H1 (cell line): ENCODE data around the gene CGNL1. TPM values are rescaled to one million over a fixed set of nuclear protein-coding genes. Genes with fewer than 3 reads are reported as not detected.

Experiments
- CTCF ChIA-PET: fragments of 300-600 bp; sonication (Branson Sonifier 250); formaldehyde crosslinking; loops from one replicate; lab custom pipeline; 2021; ENCODE audit not compliant: partially characterized antibody; lab: Charles Lee
- POLR2A ChIA-PET: fragments of 300-600 bp; sonication (Branson Sonifier 250); formaldehyde crosslinking; loops from one replicate; lab custom pipeline; 2021; ENCODE audit warnings: inconsistent platforms; ENCODE audit not compliant: partially characterized antibody; lab: Charles Lee
- DNase-seq, 2 experiments: peaks; one replicate each; pipeline versions ENCODE4 v3.0.0 to v3.0.0-alpha.2; 2010 to 2022; ENCODE audit warnings: low spot score in 2 of 2, low read depth in 1 of 2, mixed read lengths in 1 of 2
- FAIRE-seq: peaks from 2 replicates; lab custom pipeline; 2011; peaks lifted over from hg19 to GRCh38; lab: Jason Lieb, UNC
- H2AFZ ChIP-seq: 2 replicates; pipeline ENCODE4 v1.8.1; 2012; ENCODE audit warnings: low read length, inconsistent platforms
- H2AK5ac ChIP-seq: 2 replicates; pipeline ENCODE4 v1.6.1; 2013; ENCODE audit warnings: low read depth, low read length
- H2BK120ac ChIP-seq: replicated peaks from 2 replicates; pipeline ENCODE3; 2013; ENCODE audit warnings: low read depth, low read length, inconsistent platforms
- H2BK12ac ChIP-seq: 2 replicates; pipeline ENCODE4 v1.6.1; 2013; ENCODE audit warnings: low read depth, low read length
- H2BK15ac ChIP-seq: 2 replicates; pipeline ENCODE4 v1.6.1; 2013; ENCODE audit warnings: low read length
- H2BK20ac ChIP-seq: 2 replicates; pipeline ENCODE4 v1.6.1; 2013; ENCODE audit warnings: low read length
- H2BK5ac ChIP-seq: 2 replicates; pipeline ENCODE4 v1.6.1; 2013; ENCODE audit warnings: low read depth, low read length
- H3K14ac ChIP-seq: 2 replicates; pipeline ENCODE4 v1.6.1; 2013; ENCODE audit warnings: inconsistent platforms; ENCODE audit not compliant: insufficient read length
- H3K18ac ChIP-seq: 2 replicates; pipeline ENCODE4 v1.6.1; 2013; ENCODE audit warnings: low read length; ENCODE audit errors: extremely low read depth
- H3K23ac ChIP-seq: 2 replicates; pipeline ENCODE4 v1.6.1; 2013; ENCODE audit warnings: inconsistent platforms; ENCODE audit not compliant: insufficient read length
- H3K23me2 ChIP-seq: 2 replicates; pipeline ENCODE4 v1.6.1; 2013; ENCODE audit warnings: low read depth, low read length
- H3K27ac ChIP-seq: 2 replicates; pipeline ENCODE4 v1.6.1; 2011; ENCODE audit warnings: low read depth, low read length, inconsistent platforms
- H3K27me3 ChIP-seq, 4 experiments: replicated peaks in 1 of 4; 1 replicate in 1 of 4; 2 replicates in 3 of 4; pipeline versions ENCODE4 v1.6.1 to v1.8.1; 2011 to 2013; ENCODE audit warnings: low read length in 3 of 4, mild to moderate bottlenecking in 3 of 4, inconsistent platforms in 2 of 4, mixed read lengths in 2 of 4, moderate library complexity in 1 of 4; ENCODE audit not compliant: control insufficient read depth in 3 of 4, insufficient read depth in 3 of 4; ENCODE audit errors: extremely low read depth in 1 of 4
- H3K36me3 ChIP-seq, 4 experiments: 2 replicates each; pipeline versions ENCODE4 v1.6.1 to v1.8.1; 2011 to 2013; ENCODE audit warnings: mild to moderate bottlenecking in 4 of 4, low read length in 3 of 4, moderate library complexity in 2 of 4, control low read depth in 1 of 4, inconsistent platforms in 1 of 4; ENCODE audit not compliant: insufficient read depth in 4 of 4, control insufficient read depth in 2 of 4
- H3K4ac ChIP-seq: replicated peaks from 2 replicates; pipeline ENCODE3; 2013; ENCODE audit warnings: low read length, low read depth, mixed read lengths, inconsistent platforms; ENCODE audit not compliant: insufficient read length
- H3K4me1 ChIP-seq, 4 experiments: replicated peaks in 1 of 4; 1 replicate in 1 of 4; 2 replicates in 3 of 4; pipeline versions ENCODE4 v1.6.1 to v1.8.1; 2011 to 2013; ENCODE audit warnings: low read length in 3 of 4, inconsistent platforms in 2 of 4, mixed read lengths in 1 of 4; ENCODE audit not compliant: insufficient read depth in 4 of 4, control insufficient read depth in 3 of 4
- H3K4me2 ChIP-seq, 2 experiments: 2 replicates each; pipeline versions ENCODE4 v1.6.1 to v1.8.1; 2011 to 2013; ENCODE audit warnings: low read depth in 2 of 2, low read length in 2 of 2, control low read depth in 1 of 2, inconsistent platforms in 1 of 2, mild to moderate bottlenecking in 1 of 2; ENCODE audit not compliant: insufficient read depth in 1 of 2
- H3K4me3 ChIP-seq, 4 experiments: fragments of 200-600, 300-600 bp in 1 of 4; sonication (generic), shearing (Covaris generic), sonication (Bioruptor Twin) in 1 of 4; 2 replicates each; pipeline versions ENCODE4 v1.5.1 to v1.8.1; 2011 to 2016; ENCODE audit warnings: low read length in 4 of 4, low read depth in 3 of 4, control low read depth in 2 of 4, inconsistent platforms in 2 of 4, mild to moderate bottlenecking in 2 of 4, mixed read lengths in 1 of 4, moderate library complexity in 1 of 4; ENCODE audit not compliant: insufficient read depth in 2 of 4; ENCODE audit errors: extremely low read depth in 1 of 4
- H3K56ac ChIP-seq: replicated peaks from 2 replicates; pipeline ENCODE3; 2013; ENCODE audit warnings: low read depth, mild to moderate bottlenecking, mixed read lengths, low read length, inconsistent platforms; ENCODE audit not compliant: insufficient read length
- H3K79me1 ChIP-seq: 2 replicates; pipeline ENCODE4 v1.6.1; 2013; ENCODE audit warnings: low read depth, low read length, control low read depth
- H3K79me2 ChIP-seq, 2 experiments: 2 replicates each; pipeline versions ENCODE4 v1.6.1 to v1.8.1; 2012 to 2013; ENCODE audit warnings: low read length in 2 of 2, mild to moderate bottlenecking in 2 of 2, inconsistent platforms in 1 of 2; ENCODE audit not compliant: insufficient read depth in 2 of 2, control insufficient read depth in 1 of 2
- H3K9ac ChIP-seq, 4 experiments: replicated peaks in 1 of 4; 1 replicate in 1 of 4; 2 replicates in 3 of 4; pipeline versions ENCODE4 v1.6.1 to v1.8.1; 2011 to 2013; ENCODE audit warnings: low read depth in 3 of 4, low read length in 3 of 4, control low read depth in 2 of 4, mild to moderate bottlenecking in 2 of 4, moderate library complexity in 2 of 4, inconsistent platforms in 1 of 4; ENCODE audit errors: extremely low read depth in 1 of 4
- H3K9me3 ChIP-seq, 2 experiments: 2 replicates each; pipeline versions ENCODE4 v1.6.1 to v1.8.1; 2012 to 2013; ENCODE audit warnings: mild to moderate bottlenecking in 2 of 2, moderate library complexity in 2 of 2, control low read depth in 1 of 2, inconsistent platforms in 1 of 2, low read depth in 1 of 2, low read length in 1 of 2, mixed read lengths in 1 of 2; ENCODE audit not compliant: insufficient read depth in 2 of 2
- H4K20me1 ChIP-seq, 2 experiments: replicated peaks in 1 of 2; 2 replicates each; pipeline versions ENCODE3 to v1.8.1; 2011 to 2013; ENCODE audit warnings: inconsistent platforms in 2 of 2, low read length in 2 of 2, mild to moderate bottlenecking in 1 of 2; ENCODE audit not compliant: insufficient read depth in 2 of 2, control insufficient read depth in 1 of 2
- H4K5ac ChIP-seq: 2 replicates; pipeline ENCODE4 v1.6.1; 2013; ENCODE audit warnings: low read length, low read depth, mixed read lengths, inconsistent platforms; ENCODE audit not compliant: insufficient read length
- H4K8ac ChIP-seq: 2 replicates; pipeline ENCODE4 v1.8.0; 2013; ENCODE audit warnings: mild to moderate bottlenecking, moderate library complexity, low read length, inconsistent platforms; ENCODE audit not compliant: insufficient read depth; ENCODE audit errors: extremely low read depth
- H4K91ac ChIP-seq: replicated peaks from 2 replicates; pipeline ENCODE3; 2013; ENCODE audit warnings: low read length, mixed read lengths, inconsistent platforms; ENCODE audit not compliant: insufficient read length
- BCL11A ChIP-seq, 2 experiments: IDR thresholded peaks; one replicate each; pipeline ENCODE4 v1.6.1; 2011; ENCODE audit warnings: low read depth in 2 of 2, low read length in 2 of 2, mild to moderate bottlenecking in 2 of 2
- CREB1 ChIP-seq: IDR thresholded peaks from 2 replicates; pipeline ENCODE4 v1.6.1; 2012; ENCODE audit warnings: inconsistent platforms
- KDM1A ChIP-seq: fragments of 200-600, 300-600 bp; sonication (generic); IDR thresholded peaks from 2 replicates; pipeline ENCODE4 v1.7.1; 2016; ENCODE audit warnings: mild to moderate bottlenecking, low read length, borderline replicate concordance
- POLR2AphosphoS5 ChIP-seq: IDR thresholded peaks from 2 replicates; pipeline ENCODE4 v1.6.1; 2011; ENCODE audit warnings: low read depth, low read length
- RNF2 ChIP-seq: fragments of 200-900, 300-1000 bp; sonication (generic); IDR thresholded peaks from 2 replicates; pipeline ENCODE4 v1.7.1; 2016; ENCODE audit warnings: borderline replicate concordance, low read depth, mild to moderate bottlenecking, antibody characterized with exemption, low read length; ENCODE audit not compliant: poor library complexity, severe bottlenecking; ENCODE audit errors: missing control alignments
- SAP30 ChIP-seq: fragments of 300-600 bp; sonication (generic); IDR thresholded peaks from 2 replicates; pipeline ENCODE4 v1.7.1; 2012; ENCODE audit warnings: low read length, moderate library complexity, mild to moderate bottlenecking, inconsistent platforms; ENCODE audit not compliant: insufficient read depth, insufficient replicate concordance
- SIN3A ChIP-seq, 2 experiments: IDR thresholded peaks in 1 of 2; conservative IDR thresholded peaks in 1 of 2; 2 replicates each; pipeline ENCODE4 v1.6.1; 2011 to 2012; ENCODE audit warnings: low read length in 2 of 2, improper control_type of control experiment in 1 of 2, low read depth in 1 of 2, mild to moderate bottlenecking in 1 of 2
- SP4 ChIP-seq: IDR thresholded peaks from 2 replicates; pipeline ENCODE4 v1.6.1; 2012; ENCODE audit warnings: low read length, inconsistent platforms
- WGBS, 2 experiments: shearing (Covaris generic) in 1 of 2; methylation state at CpG; one replicate each; pipeline versions ENCODE4 v1.1.6 to v1.1.7; 2013 to 2015; ENCODE audit warnings: low lambda C conversion rate in 2 of 2, mixed read lengths in 2 of 2, inconsistent platforms in 1 of 2, low coverage in 1 of 2, missing lambda C conversion rate in 1 of 2; ENCODE audit not compliant: insufficient replicate concordance in 2 of 2, insufficient coverage in 1 of 2, insufficient read length in 1 of 2; ENCODE audit errors: extremely low coverage in 1 of 2, missing lambda C conversion rate in 1 of 2; 5-methylcytosine and 5-hydroxymethylcytosine counted together
- polyA plus RNA-seq, 7 experiments: library from polyadenylated mRNA; depleted of rRNA in 3 of 7; stranded (reverse) in 5 of 7; unstranded in 2 of 7; fragments of >200 nt in 5 of 7; fragments of 200-250 nt in 2 of 7; gene quantifications; 1 replicate in 5 of 7; 2 replicates in 1 of 7; 4 replicates in 1 of 7; pipeline versions ENCODE4 v1.2.1 to v1.2.3, GENCODE V29; 2011 to 2013; ENCODE audit warnings: missing spikeins in 2 of 7, mixed read lengths in 2 of 7
- total RNA-seq: library from RNA; stranded (reverse); fragmentation: NEBNext Ultra II Directional; extraction: Animal tissue kit (Norgen Biotek cat#: 25700); gene quantifications from 2 replicates; pipeline ENCODE4 v1.2.1, GENCODE V29; 2021
- TF ChIP-seq, protein P1 (sequence below): IDR thresholded peaks from 2 replicates; pipeline ENCODE4 v1.6.1; 2011; ENCODE audit warnings: low read length, improper control_type of control experiment

Gene CGNL1
- total and polyA plus RNA-seq, 2 of the 8 experiments (the other 6 are each of a cell fraction or from before 2014, with no cell fraction given) = 21.8 to 75.6 TPM

GRCh38 chr15:57583720-57584119 lies 207.4 kb downstream of the CGNL1 start:
- Histone ChIP-seq H4K91ac (no peak overlapping the region), H3K79me2 (no peaks in the 10 kb centered on the region), H4K8ac (no peak overlapping the region), H3K27ac (no peak overlapping the region), H4K5ac (no peak overlapping the region), H3K23ac (no peak overlapping the region), H3K27me3 (no peaks in the 10 kb centered on the region), H3K9me3 (no peaks in the 10 kb centered on the region), H3K4ac (no peak overlapping the region), H2BK20ac (no peak overlapping the region), H3K4me3 (no peak overlapping the region), H3K14ac (no peak overlapping the region), H2BK5ac (no peak overlapping the region), H2BK12ac (no peak overlapping the region), H3K36me3 (no peaks in the 10 kb centered on the region), H3K4me2 (no peak overlapping the region), H2BK120ac (no peak overlapping the region), H3K9ac (no peak overlapping the region), H3K4me1 (no peaks in the 10 kb centered on the region), H3K56ac (no peak overlapping the region), H2BK15ac (no peak overlapping the region), H2AK5ac (no peak overlapping the region), H3K18ac (no peak overlapping the region), H3K23me2 (no peaks in the 10 kb centered on the region), H4K20me1 (no peaks in the 10 kb centered on the region), H2AFZ (no peak overlapping the region), H3K79me1 (no peaks in the 10 kb centered on the region)
- DNase-seq (no peak), FAIRE-seq (no peak)
- POLR2A ChIA-PET = no interaction called here
- CTCF ChIA-PET = interaction anchor here (1.0 to 1.7 kb wide), 2 partner anchors 30 to 32 kb away, joined by 3 to 4 read pairs; no protein-coding TSS in a partner anchor
- TF ChIP-seq CREB1 (no peak), BCL11A (IDR thresholded peaks at IDR 0.05; ENCODE audit: low read depth in 2 of 2, low read length in 2 of 2) (no peak), SP4 (no peak), SIN3A (conservative IDR thresholded peaks at IDR 0.05 in 1 of 2, IDR thresholded peaks at IDR 0.05 in 1 of 2; ENCODE audit: low read depth in 1 of 2, low read length in 2 of 2) (no peak), POLR2AphosphoS5 (no peak), SAP30 (no peak), RNF2 (no peak), KDM1A (no peak)
- TF ChIP-seq, protein P1, sequence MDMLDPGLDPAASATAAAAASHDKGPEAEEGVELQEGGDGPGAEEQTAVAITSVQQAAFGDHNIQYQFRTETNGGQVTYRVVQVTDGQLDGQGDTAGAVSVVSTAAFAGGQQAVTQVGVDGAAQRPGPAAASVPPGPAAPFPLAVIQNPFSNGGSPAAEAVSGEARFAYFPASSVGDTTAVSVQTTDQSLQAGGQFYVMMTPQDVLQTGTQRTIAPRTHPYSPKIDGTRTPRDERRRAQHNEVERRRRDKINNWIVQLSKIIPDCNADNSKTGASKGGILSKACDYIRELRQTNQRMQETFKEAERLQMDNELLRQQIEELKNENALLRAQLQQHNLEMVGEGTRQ = no peak
- WGBS, 2 experiments = 86% methylated on average over 3 of the region's 3 CpGs; no CpG with 5 or more reads in 1 of the 2 experiments
